Measurements from ENCODE around the gene BMAL1. TPM values are rescaled to one million over a fixed set of nuclear protein-coding genes. Genes with fewer than 3 reads are reported as not detected.

BMAL1 gene
- total and polyA plus RNA-seq, 2 donors from 2014 or later = 9.2 to 20.6 TPM

- TF ChIP-seq CTCF (IDR thresholded peaks at IDR 0.05; ENCODE audit: borderline replicate concordance, extremely low read depth, insufficient read depth) = no peak
- Histone ChIP-seq H3K4me1 (ENCODE audit: control insufficient read depth in 2 of 3, insufficient read depth in 2 of 3, low read depth in 1 of 3, low read length in 3 of 3) (peaks cover 0 to 2% (median 2%) of the 10 kb centered on the region in 3 donors), H3K27me3 (ENCODE audit: control insufficient read depth, insufficient read depth, low read length) (no peaks in the 10 kb centered on the region), H3K27ac (ENCODE audit: low read depth in 2 of 2, low read length in 2 of 2) (no peak overlapping the region), H3K4me3 (ENCODE audit: low read length in 3 of 3) (no peak overlapping the region), H3K9ac (ENCODE audit: low read length in 3 of 3) (no peak overlapping the region), H3K9me3 (ENCODE audit: control insufficient read depth in 2 of 3, insufficient read depth in 1 of 3, low read length in 3 of 3) (no peaks in the 10 kb centered on the region), H3K36me3 (ENCODE audit: control insufficient read depth in 2 of 3, insufficient read depth in 3 of 3, low read length in 3 of 3) (no peaks in the 10 kb centered on the region)
- intact Hi-C loops (cut with DNase I) = no loop called here
- FAIRE-seq = no peak
- no peak for DNase-seq
Observed at GRCh38 chr11:13327421-13327820, 49.8 kb downstream of the BMAL1 start.

- Histone ChIP-seq H3K9me3 (ENCODE audit: control insufficient read depth in 2 of 3, insufficient read depth in 1 of 3, low read length in 3 of 3) (no peaks in the 10 kb centered on the region), H3K4me1 (ENCODE audit: control insufficient read depth in 2 of 3, insufficient read depth in 2 of 3, low read depth in 1 of 3, low read length in 3 of 3) (peaks cover 0 to 6% (median 2%) of the 10 kb centered on the region in 3 donors), H3K4me3 (ENCODE audit: low read length in 3 of 3) (no peak overlapping the region), H3K27ac (ENCODE audit: low read depth in 2 of 2, low read length in 2 of 2) (no peak overlapping the region), H3K9ac (ENCODE audit: low read length in 3 of 3) (no peak overlapping the region), H3K36me3 (ENCODE audit: control insufficient read depth in 2 of 3, insufficient read depth in 3 of 3, low read length in 3 of 3) (no peaks in the 10 kb centered on the region), H3K27me3 (ENCODE audit: control insufficient read depth, insufficient read depth, low read length) (no peaks in the 10 kb centered on the region)
- peak in 3 of 5 donors; percentile 39 to 69 (median 66) for DNase-seq
- intact Hi-C loops (cut with DNase I) = no loop called here
- no peak for FAIRE-seq
- TF ChIP-seq CTCF (IDR thresholded peaks at IDR 0.05; ENCODE audit: borderline replicate concordance, extremely low read depth, insufficient read depth) = no peak
Observed at GRCh38 chr11:13328286-13328685, 50.7 kb downstream of the BMAL1 start.

- no peaks in the 10 kb centered on the region for H3K27me3 ChIP-seq (ENCODE audit: control insufficient read depth, insufficient read depth, low read length)
- DNase-seq = no peak
- FAIRE-seq = no peak
- no peak overlapping the region for H3K9ac ChIP-seq (ENCODE audit: low read length in 3 of 3)
- H3K4me3 ChIP-seq (ENCODE audit: low read length in 3 of 3) = no peak overlapping the region
- H3K4me1 ChIP-seq (ENCODE audit: control insufficient read depth in 2 of 3, insufficient read depth in 2 of 3, low read depth in 1 of 3, low read length in 3 of 3) = peaks cover 2 to 14% (median 8%) of the 10 kb centered on the region in 3 donors
- no peaks in the 10 kb centered on the region for H3K36me3 ChIP-seq (ENCODE audit: control insufficient read depth in 2 of 3, insufficient read depth in 3 of 3, low read length in 3 of 3)
- no peak for TF ChIP-seq CTCF (IDR thresholded peaks at IDR 0.05; ENCODE audit: borderline replicate concordance, extremely low read depth, insufficient read depth)
- H3K27ac ChIP-seq (ENCODE audit: low read depth in 2 of 2, low read length in 2 of 2) = no peak overlapping the region
- intact Hi-C loops (cut with DNase I) = loop anchor here (10.0 kb wide), 1 partner anchor 115 kb away; no protein-coding TSS in a partner anchor
- H3K9me3 ChIP-seq (ENCODE audit: control insufficient read depth in 2 of 3, insufficient read depth in 1 of 3, low read length in 3 of 3) = no peaks in the 10 kb centered on the region
Observed at GRCh38 chr11:13329670-13330356, 52.2 kb downstream of the BMAL1 start.

Data from kidney (tissue), 14 donors.